22Rv1 (cell line): Measurements from ENCODE around the gene TMEM233.

Experiments
- H3K27ac ChIP-seq: fragments of 450-650 bp; 2 replicates; pipeline ENCODE4 v1.5.1; 2017
- ZFX ChIP-seq: fragments of 450-650 bp; IDR thresholded peaks from 2 replicates; pipeline ENCODE4 v1.6.1; 2017; ENCODE audit warnings: antibody characterized with exemption, borderline replicate concordance
- TF ChIP-seq, protein P1 (sequence below): fragments of 450-650 bp; IDR thresholded peaks from 2 replicates; pipeline ENCODE4 v1.5.1; 2017; ENCODE audit warnings: mild to moderate bottlenecking

Gene TMEM233

GRCh38 chr12:119684711-119685369 lies 91.3 kb downstream of the TMEM233 start:
- TF ChIP-seq, protein P1, sequence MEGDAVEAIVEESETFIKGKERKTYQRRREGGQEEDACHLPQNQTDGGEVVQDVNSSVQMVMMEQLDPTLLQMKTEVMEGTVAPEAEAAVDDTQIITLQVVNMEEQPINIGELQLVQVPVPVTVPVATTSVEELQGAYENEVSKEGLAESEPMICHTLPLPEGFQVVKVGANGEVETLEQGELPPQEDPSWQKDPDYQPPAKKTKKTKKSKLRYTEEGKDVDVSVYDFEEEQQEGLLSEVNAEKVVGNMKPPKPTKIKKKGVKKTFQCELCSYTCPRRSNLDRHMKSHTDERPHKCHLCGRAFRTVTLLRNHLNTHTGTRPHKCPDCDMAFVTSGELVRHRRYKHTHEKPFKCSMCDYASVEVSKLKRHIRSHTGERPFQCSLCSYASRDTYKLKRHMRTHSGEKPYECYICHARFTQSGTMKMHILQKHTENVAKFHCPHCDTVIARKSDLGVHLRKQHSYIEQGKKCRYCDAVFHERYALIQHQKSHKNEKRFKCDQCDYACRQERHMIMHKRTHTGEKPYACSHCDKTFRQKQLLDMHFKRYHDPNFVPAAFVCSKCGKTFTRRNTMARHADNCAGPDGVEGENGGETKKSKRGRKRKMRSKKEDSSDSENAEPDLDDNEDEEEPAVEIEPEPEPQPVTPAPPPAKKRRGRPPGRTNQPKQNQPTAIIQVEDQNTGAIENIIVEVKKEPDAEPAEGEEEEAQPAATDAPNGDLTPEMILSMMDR = no peak
- TF ChIP-seq ZFX = no peak
- no peak overlapping the region for H3K27ac ChIP-seq

- TF ChIP-seq, protein P1 = no peak
- TF ChIP-seq ZFX = no peak
- no peak overlapping the region for H3K27ac ChIP-seq
Observed at GRCh38 chr12:119685375-119685774, 91.8 kb downstream of the TMEM233 start.

GRCh38 chr12:119686355-119686754 lies 92.8 kb downstream of the TMEM233 start:
- H3K27ac ChIP-seq = no peak overlapping the region
- TF ChIP-seq ZFX = no peak

DNA sequence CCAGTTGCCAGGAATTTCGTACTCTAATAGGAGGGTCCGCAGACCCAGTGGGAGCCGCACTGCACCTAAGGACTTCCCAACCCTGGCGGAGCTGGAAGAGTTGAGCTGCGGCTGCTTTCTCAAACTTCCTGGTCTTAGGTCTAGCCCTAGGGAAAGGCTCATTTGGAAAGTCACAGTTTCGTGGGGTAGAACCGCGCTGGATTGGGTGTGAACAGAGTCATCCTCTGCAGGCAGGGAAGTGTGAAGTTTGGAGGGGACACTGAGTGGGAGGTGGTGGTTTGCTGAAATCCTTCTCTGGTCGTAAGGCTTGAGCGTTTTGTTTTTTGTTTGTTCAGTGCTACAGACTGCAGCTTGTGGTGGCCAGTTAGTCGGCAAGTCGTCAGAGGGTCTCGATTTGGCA lies 93.2 kb downstream of the TMEM233 start:
- no peak overlapping the region for H3K27ac ChIP-seq

GRCh38 chr12:119687406-119687805 lies 93.8 kb downstream of the TMEM233 start:
- no peak for TF ChIP-seq ZFX
- TF ChIP-seq, protein P1 = no peak
- H3K27ac ChIP-seq = no peak overlapping the region

More for the DNA sequence above, 93.2 kb downstream of the TMEM233 start:
- TF ChIP-seq, protein P1 = no peak
- TF ChIP-seq ZFX = no peak

DNA sequence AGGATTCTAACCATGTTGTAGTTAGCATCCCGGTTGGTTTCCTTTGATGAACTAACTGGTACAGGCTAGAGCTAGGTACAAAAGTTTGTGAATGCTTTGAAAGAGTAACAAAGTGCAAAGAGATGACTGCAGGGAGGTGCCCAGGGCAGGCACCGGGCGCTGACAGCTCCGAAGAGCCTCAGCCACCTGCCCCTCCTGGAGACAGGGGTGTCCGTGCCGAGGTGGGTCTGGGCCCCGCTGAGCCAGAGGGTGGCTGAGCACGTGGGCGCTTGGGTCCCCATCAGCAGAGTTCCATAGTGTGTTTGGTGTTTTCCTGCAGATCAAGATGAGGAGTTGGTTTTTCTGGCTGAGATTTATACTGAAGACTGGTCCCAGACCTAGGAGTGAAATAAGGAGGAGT lies 94.3 kb downstream of the TMEM233 start:
- no peak for TF ChIP-seq ZFX
- TF ChIP-seq, protein P1 = no peak
- H3K27ac ChIP-seq = no peak overlapping the region

- H3K27ac ChIP-seq = no peak overlapping the region
- TF ChIP-seq, protein P1 = no peak
- TF ChIP-seq ZFX = no peak
Observed at GRCh38 chr12:119689935-119690500, 96.4 kb downstream of the TMEM233 start.
